Measurements from ENCODE around the gene CACNA1S. TPM values are rescaled to one million over a fixed set of nuclear protein-coding genes. Genes with fewer than 3 reads are reported as not detected.

CACNA1S gene
- total RNA-seq, 1 experiment from 2014 or later: not detected

- DNase-seq (ENCODE audit: low read depth): no peak
- in situ Hi-C loops (cut with HindIII; ENCODE audit: low pct_unique_long_range_greater_than_20kb, low sequenced_read_pairs): no loop called here
Measured at GRCh38 chr1:201142011-201142848, 30.0 kb upstream of the CACNA1S start.

DNA sequence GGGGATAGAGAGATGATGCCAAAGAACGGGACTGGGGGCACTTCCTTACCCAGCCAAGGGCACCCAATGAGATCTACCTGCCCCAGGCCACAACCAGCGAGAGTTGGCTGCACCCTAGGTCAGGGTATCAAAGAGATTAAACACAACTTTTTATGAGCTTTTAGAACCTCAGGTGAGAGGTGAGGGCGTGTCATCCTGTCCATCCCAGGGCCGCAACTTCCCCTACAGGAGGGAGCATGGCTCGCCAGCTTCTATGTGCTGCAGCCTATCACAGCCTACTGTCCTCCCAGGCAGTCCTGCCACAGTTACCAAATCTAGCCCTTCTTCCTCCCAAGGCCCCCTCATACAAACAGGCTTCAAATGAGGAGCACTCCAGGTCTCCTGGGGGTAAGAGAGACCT lies 29.2 kb upstream of the CACNA1S start:
- DNase-seq (ENCODE audit: low read depth): no peak
- in situ Hi-C loops (cut with HindIII; ENCODE audit: low pct_unique_long_range_greater_than_20kb, low sequenced_read_pairs): no loop called here

DNA sequence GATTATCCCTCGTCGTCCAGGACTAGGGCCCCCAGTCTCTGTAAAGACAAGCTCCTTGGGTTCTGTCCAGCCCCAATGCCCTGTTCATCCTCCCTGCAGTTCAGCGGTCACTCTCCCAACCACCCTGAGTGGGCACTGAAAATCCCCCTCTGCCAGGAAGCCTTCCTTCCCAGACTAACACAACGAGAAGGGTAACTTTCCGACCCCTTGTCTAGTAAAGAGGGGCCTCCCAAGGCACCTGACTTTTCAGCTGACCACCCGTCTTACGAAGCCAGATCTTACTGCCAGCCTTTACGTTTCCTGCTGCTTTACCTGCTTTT lies 28.7 kb upstream of the CACNA1S start:
- in situ Hi-C loops (cut with HindIII; ENCODE audit: low pct_unique_long_range_greater_than_20kb, low sequenced_read_pairs): no loop called here
- DNase-seq (ENCODE audit: low read depth): no peak

- in situ Hi-C loops (cut with HindIII; ENCODE audit: low pct_unique_long_range_greater_than_20kb, low sequenced_read_pairs): no loop called here
- no peak for DNase-seq (ENCODE audit: low read depth)
Measured at GRCh38 chr1:201140235-201140940, 28.2 kb upstream of the CACNA1S start.

GRCh38 chr1:201139756-201140155 lies 27.5 kb upstream of the CACNA1S start:
- in situ Hi-C loops (cut with HindIII; ENCODE audit: low pct_unique_long_range_greater_than_20kb, low sequenced_read_pairs): no loop called here
- no peak for DNase-seq (ENCODE audit: low read depth)

GRCh38 chr1:201139306-201139705 lies 27.1 kb upstream of the CACNA1S start:
- no peak for DNase-seq (ENCODE audit: low read depth)
- in situ Hi-C loops (cut with HindIII; ENCODE audit: low pct_unique_long_range_greater_than_20kb, low sequenced_read_pairs): no loop called here

- DNase-seq (ENCODE audit: low read depth): no peak
- in situ Hi-C loops (cut with HindIII; ENCODE audit: low pct_unique_long_range_greater_than_20kb, low sequenced_read_pairs): no loop called here
Measured at GRCh38 chr1:201138311-201138840, 26.1 kb upstream of the CACNA1S start.

DNA sequence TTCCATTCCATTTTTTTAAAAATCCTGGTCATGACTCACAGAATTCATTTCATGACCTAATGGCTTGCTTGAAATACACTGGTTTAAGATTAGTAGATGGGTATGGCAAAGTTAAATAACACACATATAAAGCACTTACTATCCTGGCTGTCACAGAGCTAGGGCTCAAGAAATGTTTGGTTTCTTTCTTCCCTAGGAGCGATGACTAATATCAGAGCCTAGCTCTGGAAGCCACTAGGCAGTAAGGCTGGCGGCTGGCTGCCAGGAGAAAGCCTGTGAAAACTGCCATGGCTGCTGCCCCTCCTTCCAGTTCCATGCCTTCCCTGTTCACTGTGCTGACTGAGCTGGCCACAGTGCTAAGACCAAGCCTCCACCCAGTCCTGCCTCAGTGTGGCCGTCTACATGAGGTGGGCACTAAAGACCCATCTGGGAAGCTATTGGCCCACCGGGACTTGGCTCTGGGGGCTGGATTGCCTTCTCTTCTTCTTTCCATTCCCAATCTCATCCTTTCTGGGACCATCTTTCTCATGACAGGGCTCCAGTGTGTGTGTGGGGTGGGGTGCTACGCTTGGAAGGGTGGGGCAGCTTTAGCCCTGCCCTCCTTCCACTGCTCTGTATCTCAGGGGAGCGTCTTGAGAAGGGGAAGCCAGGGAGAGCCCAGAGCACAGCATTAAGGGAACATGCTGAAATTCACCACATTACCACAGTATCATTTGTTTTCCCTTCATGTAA lies 25.5 kb upstream of the CACNA1S start:
- in situ Hi-C loops (cut with HindIII; ENCODE audit: low pct_unique_long_range_greater_than_20kb, low sequenced_read_pairs): no loop called here
- DNase-seq (ENCODE audit: low read depth): peak; percentile 73

- in situ Hi-C loops (cut with HindIII; ENCODE audit: low pct_unique_long_range_greater_than_20kb, low sequenced_read_pairs): no loop called here
- no peak for DNase-seq (ENCODE audit: low read depth)
Measured at GRCh38 chr1:201137024-201137392, 24.8 kb upstream of the CACNA1S start.

DNA sequence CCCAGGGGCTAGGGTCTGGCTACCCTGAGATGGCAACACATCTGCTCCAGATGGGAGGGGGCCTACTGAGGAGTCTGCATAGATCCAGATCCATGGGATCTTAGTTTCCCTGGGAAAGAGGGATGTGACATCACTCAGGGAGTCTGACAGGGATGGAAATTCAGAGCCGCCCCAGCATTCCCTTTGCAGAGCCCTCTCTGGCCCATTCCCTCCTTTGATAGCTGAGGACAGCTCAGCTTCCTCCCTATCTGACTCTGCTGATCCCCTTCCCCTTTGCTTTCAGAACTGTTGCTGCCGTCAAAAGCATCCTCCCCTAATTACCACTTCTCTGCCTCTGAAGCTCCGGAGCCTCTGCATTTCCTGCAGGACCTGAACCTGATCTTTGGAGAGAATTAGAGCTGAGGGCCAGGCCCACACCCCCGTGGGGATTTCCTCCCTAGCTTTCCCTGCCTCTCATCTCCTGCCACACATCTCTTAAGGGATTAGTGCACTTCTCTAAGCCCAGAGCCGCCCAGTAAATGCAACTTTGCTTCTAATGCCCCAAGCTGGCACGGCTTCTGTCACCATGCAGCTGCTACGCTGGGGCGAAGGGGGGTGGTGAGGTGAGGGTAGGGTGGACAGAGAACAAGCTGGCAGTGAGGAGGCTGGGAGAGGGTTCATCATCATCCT lies 24.3 kb upstream of the CACNA1S start:
- no peak for DNase-seq (ENCODE audit: low read depth)
- in situ Hi-C loops (cut with HindIII; ENCODE audit: low pct_unique_long_range_greater_than_20kb, low sequenced_read_pairs): no loop called here

- DNase-seq (ENCODE audit: low read depth): no peak
- in situ Hi-C loops (cut with HindIII; ENCODE audit: low pct_unique_long_range_greater_than_20kb, low sequenced_read_pairs): no loop called here
Measured at GRCh38 chr1:201134405-201134804, 22.2 kb upstream of the CACNA1S start.

GRCh38 chr1:201131398-201131797 lies 19.2 kb upstream of the CACNA1S start:
- no peak for DNase-seq (ENCODE audit: low read depth)
- in situ Hi-C loops (cut with HindIII; ENCODE audit: low pct_unique_long_range_greater_than_20kb, low sequenced_read_pairs): no loop called here

GRCh38 chr1:201128962-201129361 lies 16.7 kb upstream of the CACNA1S start:
- in situ Hi-C loops (cut with HindIII; ENCODE audit: low pct_unique_long_range_greater_than_20kb, low sequenced_read_pairs): no loop called here
- DNase-seq (ENCODE audit: low read depth): no peak

DNA sequence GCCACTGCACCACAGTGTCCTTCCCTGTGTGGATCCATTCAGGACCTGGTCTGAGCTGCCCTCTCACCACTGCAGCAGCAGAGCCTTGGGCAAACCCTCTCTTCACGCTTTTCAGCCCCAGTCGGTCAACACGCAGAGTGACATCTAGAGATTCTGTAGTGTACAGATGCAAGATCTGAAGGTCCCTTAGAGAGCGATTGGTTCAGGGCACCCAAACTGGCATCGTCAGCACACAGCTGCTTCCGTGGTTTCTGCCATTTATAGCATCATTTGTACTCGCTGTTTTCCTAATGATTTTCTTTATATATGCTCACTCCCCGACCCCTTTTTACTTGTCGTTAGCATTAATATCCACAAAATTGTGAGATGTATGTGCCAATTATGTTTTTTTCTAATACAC lies 16.2 kb upstream of the CACNA1S start:
- in situ Hi-C loops (cut with HindIII; ENCODE audit: low pct_unique_long_range_greater_than_20kb, low sequenced_read_pairs): no loop called here
- DNase-seq (ENCODE audit: low read depth): no peak

- in situ Hi-C loops (cut with HindIII; ENCODE audit: low pct_unique_long_range_greater_than_20kb, low sequenced_read_pairs): no loop called here
- no peak for DNase-seq (ENCODE audit: low read depth)
Measured at GRCh38 chr1:201127755-201128455, 15.7 kb upstream of the CACNA1S start.

DNA sequence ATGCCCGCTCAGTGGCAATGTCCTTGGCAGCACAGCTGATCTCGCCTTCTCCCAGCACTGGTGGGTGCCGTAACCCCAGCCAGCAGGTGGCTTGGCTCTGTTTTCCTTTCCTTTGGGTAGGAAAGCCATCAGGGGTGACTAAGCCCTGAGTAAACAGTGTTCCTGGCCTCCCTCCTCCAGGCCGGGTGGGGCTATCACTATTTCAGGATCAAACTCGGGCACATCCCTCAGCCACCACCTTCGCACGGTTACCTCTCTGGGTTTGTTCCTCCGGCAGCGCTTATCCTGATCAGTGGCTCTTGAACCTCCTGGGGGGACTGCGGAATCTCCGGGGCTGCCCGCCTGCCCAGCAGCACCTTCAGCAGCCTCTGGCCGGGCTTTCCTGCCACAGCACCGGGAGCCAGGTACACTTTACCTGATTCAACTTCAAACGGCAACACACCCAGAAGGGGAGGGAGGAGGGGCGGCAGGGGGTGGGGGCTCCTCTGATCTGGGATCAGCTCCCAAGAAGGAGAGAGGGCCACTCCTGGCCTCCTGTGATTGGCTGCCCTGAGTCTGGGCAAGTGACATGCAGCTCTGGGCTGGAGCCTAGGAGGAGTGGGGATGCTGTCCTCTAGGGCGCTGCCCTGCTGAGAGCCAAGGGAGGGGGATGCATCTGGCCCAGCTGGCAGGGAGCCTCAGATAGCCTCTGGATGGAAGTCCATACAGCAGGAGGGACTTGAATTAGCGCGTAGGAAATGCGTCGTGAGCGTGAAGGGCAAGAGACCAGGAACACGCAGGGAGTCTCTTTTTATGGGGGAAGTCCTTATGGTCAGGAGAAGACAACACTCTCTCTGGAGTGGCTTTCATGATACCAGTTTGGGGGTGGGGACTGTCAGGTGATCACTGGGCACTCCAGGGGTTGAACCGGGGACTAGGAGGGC lies 14.9 kb upstream of the CACNA1S start, which contains the start of gene ASCL5:
ASCL5 (minus strand) TSS at position 353 of the 923 bp plus-strand sequence. CDS start 11,812 bp downstream, outside the sequence.
- DNase-seq (ENCODE audit: low read depth): peak; percentile 70
- in situ Hi-C loops (cut with HindIII; ENCODE audit: low pct_unique_long_range_greater_than_20kb, low sequenced_read_pairs): no loop called here

DNA sequence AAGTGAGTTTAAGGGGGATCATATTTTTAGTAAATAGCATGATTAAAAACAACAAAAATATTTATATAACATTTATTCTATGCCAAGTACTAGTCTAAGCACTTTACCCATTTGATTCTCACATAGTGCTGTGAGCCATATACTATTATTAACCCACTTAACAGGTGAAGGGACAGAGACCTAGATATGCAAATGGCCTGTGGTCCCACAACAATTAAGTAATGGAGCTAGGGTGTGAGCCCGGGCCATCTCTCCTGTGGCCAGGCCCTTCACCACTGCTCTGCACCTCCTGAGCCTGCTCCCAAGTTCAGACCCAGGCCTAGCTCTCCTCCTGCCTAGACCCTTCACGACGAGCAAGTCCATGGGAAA lies 14.2 kb upstream of the CACNA1S start:
- DNase-seq (ENCODE audit: low read depth): no peak
- in situ Hi-C loops (cut with HindIII; ENCODE audit: low pct_unique_long_range_greater_than_20kb, low sequenced_read_pairs): no loop called here

Data from Caki2 (cell line).